AG08395 (cell line): ENCODE results near the gene AGAP1.
A peak's percentile ranks its signal among the peaks of the same experiment; 100 is the strongest.

ENCODE experiments used
- DNase-seq: peaks from one replicate; pipeline ENCODE4 v3.0.0; 2012; ENCODE audit warnings: mixed read lengths, low spot score

The AGAP1 gene

GRCh38 chr2:235533198-235533597 lies 39.4 kb downstream of the AGAP1 start:
- no peak for DNase-seq

DNA sequence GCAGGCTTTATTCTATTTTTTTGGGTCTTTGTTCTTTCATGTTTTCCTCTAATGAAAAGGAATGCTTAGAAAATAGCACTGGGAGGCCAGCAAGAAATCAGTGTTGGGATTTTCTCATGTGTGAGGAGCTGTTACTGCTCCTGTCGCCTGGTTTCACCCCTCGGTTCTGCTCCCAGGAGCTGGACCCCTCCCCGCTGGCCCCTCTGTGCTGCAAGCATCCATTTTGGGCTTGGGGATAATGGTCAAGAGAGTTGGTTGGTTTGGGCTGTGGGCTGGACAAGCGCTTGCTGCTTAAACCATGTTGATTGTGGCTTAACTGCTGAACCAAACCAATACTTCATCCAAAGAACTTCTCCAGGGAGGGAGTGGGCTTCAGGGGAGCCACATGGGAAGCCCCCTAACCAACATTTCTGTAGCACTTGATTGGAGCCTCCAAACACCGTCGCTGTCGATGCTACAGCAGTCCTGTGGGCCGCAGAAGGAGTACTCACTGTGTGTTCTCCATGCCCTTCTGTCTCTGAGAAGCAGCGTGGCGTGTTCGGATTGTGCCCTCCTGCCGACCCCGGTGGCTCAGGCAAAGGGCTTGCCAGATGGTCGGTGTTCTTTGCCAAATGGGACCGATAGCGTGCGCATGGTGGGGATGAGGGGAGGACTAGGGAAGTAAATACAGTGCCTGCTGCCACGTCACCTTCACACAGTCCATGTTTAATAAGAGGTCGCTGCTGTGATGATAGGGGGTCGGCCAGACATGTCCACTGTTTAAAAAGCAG lies 40.0 kb downstream of the AGAP1 start:
- DNase-seq = no peak

- DNase-seq = no peak
Measured at GRCh38 chr2:235534678-235535422, 41.0 kb downstream of the AGAP1 start.

DNA sequence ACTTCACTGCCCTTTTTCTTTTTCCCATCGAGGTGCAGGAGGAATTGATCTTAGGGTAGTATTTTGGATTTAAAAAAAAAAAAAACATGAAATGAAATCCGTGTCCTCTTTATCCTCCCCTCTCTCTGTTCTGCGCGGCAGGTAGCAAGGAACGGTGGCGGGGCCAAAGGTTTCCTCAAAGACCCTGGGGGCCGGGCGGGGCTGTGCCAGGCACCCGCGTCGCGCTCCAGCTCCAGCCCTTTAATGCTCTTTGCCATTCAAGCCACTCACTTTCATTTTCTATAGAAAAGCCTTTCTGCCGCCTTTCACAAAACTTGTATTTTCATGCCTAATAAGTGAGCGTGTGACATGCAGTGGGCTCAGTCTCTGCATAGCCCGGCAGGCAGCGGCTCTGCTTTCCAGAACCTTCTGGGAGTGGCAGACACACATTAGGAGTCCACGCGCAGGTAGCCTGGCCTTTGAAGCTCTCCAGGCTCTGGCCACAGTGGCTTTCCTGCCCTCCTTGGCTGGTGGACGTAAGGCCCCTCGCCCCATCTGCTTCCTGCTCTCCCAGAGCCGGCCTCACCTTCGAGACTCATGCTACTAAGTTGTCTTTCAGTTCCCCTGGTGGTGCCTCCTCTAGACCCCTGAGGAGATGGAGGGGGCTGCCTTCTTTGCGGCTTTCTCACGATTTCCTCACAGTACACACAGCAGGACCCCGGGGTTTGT lies 41.7 kb downstream of the AGAP1 start:
- DNase-seq = no peak

GRCh38 chr2:235536711-235537110 lies 42.9 kb downstream of the AGAP1 start:
- no peak for DNase-seq

DNA sequence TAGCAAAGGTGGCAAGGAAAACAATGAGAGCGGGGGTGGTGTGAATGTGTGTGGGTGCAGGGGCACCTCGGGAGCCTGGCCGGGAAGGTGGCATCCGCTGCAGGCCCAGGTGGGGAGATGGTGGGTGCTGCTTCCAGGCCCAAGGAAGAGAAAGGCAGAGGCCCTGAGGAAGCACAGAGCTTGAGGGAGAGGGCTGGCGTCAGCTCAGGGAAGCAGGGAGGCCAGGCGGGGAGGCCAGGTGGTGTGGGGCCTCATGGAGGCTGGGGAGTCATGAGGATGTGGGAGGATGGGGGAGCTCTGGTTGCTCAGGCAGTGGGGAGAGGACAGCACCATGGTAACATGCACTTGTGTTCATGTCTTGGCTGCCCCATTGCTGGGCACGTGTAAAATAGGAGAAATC lies 43.3 kb downstream of the AGAP1 start:
- no peak for DNase-seq

DNA sequence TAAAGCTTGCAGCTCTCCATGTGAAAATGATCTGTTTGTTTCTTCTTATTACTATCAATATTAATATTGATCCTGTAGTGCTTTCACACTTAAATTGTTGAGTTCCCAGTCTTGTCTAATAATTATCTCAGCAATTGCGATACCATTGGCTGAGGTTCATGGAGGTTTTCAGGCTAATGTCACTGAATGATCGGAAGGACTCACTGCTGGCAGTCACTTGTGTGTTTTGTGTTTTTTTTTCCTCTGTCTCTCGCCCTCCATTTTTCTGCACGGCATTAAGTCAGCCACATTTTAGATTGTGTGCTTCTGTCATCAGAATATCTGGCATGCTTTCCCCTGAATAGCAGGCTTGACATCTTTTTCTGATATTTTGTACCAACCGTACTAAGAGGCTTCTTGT lies 43.7 kb downstream of the AGAP1 start:
- no peak for DNase-seq

DNA sequence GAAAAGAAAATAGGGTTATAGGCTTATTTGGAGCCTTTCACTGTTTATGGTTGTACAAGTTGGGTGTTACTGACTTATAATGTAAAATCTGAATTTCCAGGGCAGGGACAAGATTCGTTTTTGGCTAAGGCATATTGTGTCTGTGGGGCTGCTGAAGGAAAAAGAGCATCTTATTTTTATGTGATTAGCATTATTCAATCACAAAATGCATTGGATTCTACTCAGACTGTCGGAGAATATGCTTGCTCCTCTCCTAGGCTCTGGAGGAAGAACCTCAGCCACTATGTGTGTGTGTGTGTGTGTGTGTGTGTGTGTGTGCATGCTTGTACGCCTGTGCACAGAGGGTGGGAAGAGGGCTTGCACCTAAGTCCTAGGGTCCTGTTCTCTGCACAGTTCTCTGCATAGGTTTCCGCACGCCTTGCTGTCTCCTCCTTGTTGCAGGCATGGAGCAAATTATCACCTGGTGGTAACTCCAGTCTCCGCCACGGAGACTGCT lies 44.3 kb downstream of the AGAP1 start:
- DNase-seq = no peak

DNA sequence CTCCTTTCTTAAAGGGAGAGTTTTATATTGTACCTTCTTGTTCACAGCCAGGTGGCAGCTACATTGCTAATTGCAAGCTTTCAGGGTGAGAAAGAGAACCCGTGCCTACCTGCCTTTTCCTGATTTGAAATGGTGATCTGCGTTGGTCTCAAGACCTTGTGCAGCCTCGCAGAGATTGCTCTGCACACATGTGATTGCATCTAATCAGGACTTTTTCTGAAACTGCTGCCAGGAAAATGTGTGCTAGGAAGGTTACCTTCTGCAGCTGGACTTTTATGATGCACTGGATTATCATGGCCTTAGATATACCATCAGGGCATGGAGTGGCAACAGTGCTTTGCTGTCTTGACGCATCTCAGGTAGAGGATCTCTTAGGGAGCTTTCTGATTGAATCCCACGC lies 45.1 kb downstream of the AGAP1 start:
- DNase-seq = no peak

DNA sequence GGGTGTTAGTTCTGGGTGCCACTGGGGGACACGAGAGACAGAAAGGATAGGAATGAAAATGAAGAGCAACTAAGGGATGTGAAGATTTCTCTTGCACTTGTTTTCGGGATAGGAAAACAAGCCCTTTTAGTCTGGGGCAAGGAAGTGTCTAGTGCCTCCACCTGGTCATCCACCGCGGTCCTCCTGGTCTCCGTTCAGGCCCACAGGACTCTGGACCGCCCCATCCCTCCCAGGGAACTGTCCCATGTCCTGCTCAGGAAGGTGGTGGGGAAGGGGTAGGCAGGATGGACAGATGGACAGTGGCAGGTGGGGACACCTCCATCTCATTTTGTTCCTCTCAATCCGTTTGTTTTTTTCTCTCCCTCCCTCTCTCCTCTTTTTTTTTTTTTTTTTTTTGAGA lies 45.9 kb downstream of the AGAP1 start:
- no peak for DNase-seq

DNA sequence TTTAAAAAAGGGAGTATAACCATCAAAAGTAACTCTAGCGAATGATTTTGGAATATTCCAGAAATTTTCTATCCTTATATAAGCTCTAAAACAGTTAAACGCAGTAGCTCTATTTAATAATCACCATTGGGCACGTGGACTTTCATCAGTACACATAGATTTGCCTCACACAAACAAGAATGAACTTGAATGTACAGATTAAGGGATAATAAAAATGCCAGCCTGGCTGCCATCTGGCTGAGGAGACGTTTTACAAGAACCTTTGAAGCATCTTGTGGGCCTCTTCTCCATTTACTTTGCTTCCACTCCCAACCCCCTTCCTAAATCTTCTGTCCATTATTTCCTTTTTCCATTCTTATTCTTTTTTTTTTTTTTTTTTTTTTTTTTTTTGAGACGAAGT lies 47.2 kb downstream of the AGAP1 start:
- DNase-seq = no peak

DNA sequence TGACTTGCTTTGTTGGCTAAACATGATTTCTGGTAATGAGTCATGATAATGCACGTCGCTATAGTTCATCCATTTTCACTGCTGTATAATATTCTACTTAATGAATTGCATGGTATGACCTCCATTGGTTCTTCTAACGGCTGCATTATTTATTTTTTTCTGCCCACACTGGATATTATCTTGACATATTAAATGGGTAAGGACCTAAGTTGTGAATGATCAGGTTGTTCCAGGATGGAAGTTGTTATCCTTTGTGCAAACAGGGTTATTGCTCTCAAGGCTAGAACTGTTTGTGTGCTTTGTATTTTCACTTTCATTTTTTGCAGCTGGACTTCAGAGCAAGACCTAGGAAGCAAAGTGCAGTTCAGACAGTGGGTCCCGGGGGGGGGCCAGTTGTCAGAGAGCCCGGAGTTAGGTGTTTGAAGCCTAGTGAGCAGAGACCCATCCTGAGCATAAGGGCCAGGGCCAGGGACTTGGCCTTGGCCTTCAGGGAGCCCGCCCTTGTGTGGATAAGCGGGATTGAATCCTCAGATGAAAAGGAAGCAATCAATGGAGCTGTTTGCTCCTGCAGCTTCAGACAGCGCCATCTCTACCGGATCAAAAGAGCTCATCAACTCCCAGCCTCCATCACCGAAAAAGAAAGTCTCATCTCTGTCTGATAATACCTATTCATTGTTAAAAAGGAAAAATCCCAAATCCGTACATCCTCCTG lies 48.2 kb downstream of the AGAP1 start:
- no peak for DNase-seq

DNA sequence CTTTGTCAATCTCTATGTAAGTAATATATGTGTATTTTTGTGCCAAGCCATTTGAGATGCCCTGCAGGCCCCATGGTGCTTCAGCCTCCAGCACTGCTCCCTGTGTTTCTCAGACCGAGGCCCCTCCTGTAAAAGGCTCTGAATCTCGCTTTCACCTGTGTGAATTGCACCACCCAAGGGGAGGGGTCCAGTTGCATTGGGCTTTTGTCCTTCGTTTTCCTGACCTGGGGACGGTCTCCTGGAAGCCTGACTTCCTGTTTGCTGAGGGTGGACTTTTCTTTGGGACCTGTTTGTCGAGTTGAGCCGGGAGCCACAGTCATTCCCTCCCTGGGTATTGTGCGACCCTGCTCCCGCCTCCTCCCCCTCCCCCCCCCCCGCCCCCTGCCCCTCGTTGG lies 48.9 kb downstream of the AGAP1 start:
- DNase-seq = no peak

GRCh38 chr2:235543128-235543750 lies 49.4 kb downstream of the AGAP1 start:
- DNase-seq = peak; percentile 14

DNA sequence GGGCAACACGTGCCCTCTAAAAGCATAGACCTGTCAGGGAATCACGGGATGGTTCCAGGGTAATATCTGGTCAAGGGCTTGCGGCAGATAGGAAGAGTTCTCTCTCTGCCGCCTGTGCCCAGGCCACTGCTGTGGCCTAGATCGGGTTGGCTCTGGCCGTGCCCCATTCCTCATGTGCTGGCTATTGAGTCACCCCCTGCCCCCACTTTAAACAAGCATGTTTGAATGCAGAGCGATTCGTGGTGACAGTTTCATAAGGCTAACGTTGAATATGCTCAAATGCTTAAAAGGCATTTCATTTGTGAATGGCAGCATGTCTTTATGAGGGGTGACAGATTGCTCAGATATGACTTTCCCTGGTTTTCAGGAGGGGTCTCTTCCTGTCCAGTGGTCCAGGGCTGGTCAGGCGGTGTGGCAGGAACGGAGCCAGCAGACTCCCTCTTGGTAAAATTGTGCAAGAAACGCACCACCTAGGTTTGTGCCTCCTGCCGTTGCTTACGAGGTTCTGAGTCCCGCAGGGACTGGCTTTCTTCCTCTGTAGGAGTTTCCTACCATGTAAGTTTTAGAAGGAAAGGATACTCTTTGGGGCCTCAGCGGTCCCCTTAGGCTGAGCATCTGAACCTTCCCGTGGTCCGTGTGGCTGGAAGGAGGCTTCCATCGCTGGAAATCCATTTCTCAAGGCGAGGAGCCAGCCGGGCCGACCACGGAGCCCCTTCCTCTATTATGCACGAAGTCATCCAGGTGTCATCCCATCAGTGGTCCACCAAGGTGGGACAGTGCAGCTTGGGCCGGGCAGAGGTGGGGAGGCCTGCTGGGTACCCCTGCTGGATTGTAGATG lies 50.2 kb downstream of the AGAP1 start:
- no peak for DNase-seq

DNA sequence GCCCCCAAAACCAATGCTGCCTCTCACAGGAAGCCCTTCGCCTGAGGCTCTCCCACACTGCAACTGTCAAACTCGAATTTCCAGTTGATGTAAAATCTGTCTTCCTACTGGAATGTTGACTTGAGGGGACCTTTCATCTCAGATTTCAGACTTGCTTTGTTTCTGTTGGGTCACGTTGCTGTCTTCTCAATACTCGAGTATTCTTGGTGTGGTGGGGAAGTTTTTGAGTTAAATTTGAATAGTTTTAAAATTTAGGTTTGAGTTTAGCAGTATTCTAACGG lies 50.8 kb downstream of the AGAP1 start:
- DNase-seq = no peak

GRCh38 chr2:235545339-235546150 lies 51.7 kb downstream of the AGAP1 start:
- no peak for DNase-seq

GRCh38 chr2:235546151-235546435 lies 52.2 kb downstream of the AGAP1 start:
- DNase-seq = no peak

DNA sequence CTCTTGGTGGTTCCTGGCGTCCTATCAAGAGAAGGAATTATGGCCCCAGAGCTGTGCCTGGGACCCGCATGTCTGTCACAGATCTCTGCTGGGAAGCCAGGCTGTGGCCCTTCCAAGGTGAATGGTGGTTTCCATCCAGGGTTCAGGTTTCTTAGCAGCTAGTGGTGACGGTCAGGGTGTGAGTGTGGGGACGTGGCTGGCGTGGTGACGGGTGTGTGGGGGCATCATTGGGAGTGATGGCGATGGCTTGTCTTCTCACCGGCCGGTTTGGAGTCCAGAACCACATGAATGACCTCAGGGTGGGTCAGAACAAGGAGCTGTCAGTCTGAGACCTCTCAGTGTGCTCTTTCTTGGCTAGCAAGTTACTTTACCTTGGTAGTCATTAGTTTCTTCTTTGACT lies 52.6 kb downstream of the AGAP1 start:
- no peak for DNase-seq

- no peak for DNase-seq
Measured at GRCh38 chr2:235549735-235550377, 56.0 kb downstream of the AGAP1 start.
